KOPT-K1 (cell line): ENCODE measurements around the gene HMCN2.

ENCODE experiments used
- H3K27ac ChIP-seq: fragments of 200-600 bp; sonication (generic); 2 replicates; pipeline ENCODE4 v1.5.1; 2016; ENCODE audit warnings: antibody characterized with exemption, mild to moderate bottlenecking, low read depth, low read length; ENCODE audit not compliant: poor library complexity, severe bottlenecking
- H3K36me3 ChIP-seq: fragments of 200-600 bp; sonication (generic); 2 replicates; pipeline ENCODE4 v1.5.1; 2017; ENCODE audit warnings: antibody characterized with exemption, mild to moderate bottlenecking, low read length, moderate library complexity; ENCODE audit not compliant: insufficient read depth
- H3K9me3 ChIP-seq: fragments of 200-600 bp; sonication (generic); 2 replicates; pipeline ENCODE4 v1.5.1; 2017; ENCODE audit warnings: antibody characterized with exemption, low read length, mild to moderate bottlenecking; ENCODE audit not compliant: insufficient read depth, poor library complexity, severe bottlenecking

Gene HMCN2

DNA sequence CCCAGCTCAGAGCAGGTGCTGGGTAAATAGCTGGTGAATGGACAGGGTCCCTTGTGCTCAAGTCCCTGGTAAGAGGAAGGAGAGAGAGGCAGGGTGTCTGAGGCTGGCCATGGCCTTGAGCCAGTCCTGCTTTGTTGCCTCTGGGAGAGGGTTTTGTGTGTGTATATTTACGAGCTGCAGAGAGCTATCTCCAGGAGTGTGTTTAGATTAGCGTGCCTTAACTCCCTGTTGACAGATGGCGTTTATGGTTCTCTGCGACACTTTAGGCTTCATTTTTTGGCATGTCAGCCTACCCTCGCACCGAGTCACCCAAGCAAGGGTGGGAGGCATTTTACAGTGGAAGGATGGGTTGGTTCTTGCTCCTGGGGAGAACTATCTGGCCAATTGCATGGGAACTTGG is 22.2 kb downstream of the HMCN2 start:
- no peak overlapping the region for H3K27ac ChIP-seq

DNA sequence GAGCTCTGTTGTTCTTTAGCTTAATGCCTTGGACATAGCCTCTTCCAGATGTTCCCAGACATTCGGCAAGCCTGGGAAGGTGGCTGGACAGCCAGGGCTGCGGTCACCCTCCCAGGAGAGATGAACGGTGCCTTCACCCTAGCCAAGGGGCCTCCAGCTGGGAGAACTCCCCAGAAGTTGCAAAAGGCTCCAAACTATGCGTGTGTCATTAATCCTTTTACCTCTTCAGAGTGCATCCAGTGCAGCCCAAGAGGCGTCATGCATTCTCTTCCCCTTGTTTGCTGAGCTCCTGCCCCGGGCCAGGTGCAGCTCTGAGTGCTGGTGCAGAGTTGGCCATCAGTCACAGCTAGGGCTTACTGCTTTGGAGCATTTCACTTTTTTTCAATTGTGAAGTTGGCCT is 22.8 kb downstream of the HMCN2 start:
- Histone ChIP-seq H3K27ac (no peak overlapping the region), H3K9me3 (no peaks in the 10 kb centered on the region), H3K36me3 (no peaks in the 10 kb centered on the region)

More for the DNA sequence above, 22.2 kb downstream of the HMCN2 start:
- H3K9me3 ChIP-seq, result no peaks in the 10 kb centered on the region
- no peaks in the 10 kb centered on the region for H3K36me3 ChIP-seq

DNA sequence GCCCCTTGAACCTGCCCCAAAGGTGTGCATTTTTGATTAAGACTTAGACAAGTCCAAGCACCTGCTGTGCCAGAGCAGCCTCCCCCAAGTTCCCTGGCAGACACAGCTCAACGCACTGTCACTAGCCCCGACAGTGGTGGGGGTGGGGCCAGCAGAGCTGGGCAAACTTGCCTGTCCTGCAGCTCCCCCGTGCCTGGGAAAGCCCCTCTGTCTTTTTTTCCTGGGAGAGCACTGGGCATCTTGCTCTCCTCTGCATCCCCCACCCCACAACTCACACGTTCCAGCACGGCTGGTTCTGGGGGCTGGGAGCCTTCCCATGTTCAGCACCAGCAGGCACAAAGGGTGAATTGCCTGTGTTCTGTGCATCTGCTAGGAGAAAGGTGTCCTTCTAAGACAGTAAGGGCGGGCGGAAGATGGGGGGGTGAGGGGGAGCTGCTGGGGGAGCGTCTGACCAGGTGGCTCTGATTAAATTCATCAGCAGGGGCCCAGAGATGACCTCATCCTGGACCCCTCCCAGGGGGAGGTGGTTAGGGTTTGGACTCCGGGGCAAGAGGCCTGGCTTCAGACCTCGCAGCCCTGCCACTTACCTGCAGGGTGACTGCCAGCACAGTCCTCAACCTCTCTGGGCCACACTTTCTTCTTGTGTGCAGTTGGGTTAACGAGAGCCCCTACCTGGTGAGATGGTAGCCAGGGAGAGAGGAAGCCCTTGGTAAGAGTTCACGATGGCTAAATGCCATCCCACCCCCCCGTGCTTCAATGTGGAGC is 23.5 kb downstream of the HMCN2 start:
- no peaks in the 10 kb centered on the region for H3K9me3 ChIP-seq
- H3K27ac ChIP-seq, result no peak overlapping the region
- no peaks in the 10 kb centered on the region for H3K36me3 ChIP-seq

DNA sequence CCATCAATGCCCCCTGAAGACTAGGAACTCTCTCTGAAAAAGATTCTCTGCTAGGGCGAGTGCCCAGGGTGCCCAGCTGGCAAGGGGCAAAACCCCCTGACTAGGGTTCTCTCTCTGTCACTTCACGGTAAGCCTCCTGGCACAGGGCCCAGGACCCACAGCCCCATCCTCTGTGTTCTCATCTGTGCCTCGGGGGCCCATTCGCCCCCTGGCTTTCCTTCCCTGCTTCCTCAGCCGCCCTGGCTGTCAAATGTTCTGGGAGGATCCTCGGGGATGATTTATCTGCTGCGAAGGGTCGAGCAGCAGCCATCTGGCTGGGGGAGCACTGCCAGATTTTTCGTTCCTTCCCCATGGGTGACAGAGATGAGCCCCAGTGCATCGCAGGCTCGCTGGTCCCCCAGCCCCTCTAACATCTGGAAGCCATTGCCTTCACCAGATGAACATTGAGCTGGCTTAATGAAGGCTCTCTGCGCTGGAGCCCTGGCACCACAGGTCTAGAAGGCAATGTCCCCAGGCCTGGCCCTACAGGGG is 24.2 kb downstream of the HMCN2 start:
- no peaks in the 10 kb centered on the region for H3K36me3 ChIP-seq
- H3K27ac ChIP-seq, result no peak overlapping the region
- H3K9me3 ChIP-seq, result no peaks in the 10 kb centered on the region

DNA sequence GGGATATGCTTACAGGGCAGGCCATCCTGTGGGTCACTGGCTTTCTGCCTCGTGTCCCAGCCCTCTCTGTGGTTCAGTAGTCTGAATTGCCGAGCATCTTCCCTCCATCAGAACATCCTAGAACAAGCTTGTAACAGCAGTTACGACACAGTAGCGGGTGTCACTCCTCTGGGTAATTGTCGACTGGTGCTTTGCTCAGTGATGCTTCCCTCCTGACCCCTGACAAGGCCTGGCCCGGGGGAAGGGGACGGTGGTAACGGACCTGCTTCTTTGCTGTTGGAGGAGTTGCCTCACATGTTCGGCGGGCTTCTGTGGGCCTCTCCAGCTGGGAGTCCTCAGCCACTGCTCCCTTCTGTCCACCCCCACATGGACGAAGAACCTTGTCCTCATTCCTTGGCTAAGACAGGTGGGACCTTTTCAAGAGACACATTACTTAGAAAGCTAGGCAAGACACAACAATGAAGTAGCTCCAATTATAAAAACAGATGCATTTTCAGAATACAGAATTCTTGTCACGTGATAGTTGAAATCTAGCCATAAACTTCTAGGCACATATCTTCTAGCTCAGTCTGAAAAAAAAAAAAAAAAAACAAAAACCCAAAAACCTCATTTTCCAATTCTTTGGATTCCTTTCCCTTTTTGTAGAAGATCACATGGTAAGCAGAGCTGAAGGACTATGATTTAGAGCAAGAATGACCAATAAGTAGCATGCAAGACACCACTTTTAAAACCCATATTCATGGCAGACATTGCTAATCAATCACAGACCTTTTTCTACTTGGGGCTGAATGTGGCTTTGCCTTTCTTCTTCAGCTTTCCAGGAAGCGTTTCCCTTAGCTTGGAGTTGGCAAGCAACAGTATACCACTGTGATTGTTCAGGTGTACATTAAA is 25.0 kb downstream of the HMCN2 start:
- Histone ChIP-seq H3K36me3 (no peaks in the 10 kb centered on the region), H3K27ac (no peak overlapping the region), H3K9me3 (no peaks in the 10 kb centered on the region)

DNA sequence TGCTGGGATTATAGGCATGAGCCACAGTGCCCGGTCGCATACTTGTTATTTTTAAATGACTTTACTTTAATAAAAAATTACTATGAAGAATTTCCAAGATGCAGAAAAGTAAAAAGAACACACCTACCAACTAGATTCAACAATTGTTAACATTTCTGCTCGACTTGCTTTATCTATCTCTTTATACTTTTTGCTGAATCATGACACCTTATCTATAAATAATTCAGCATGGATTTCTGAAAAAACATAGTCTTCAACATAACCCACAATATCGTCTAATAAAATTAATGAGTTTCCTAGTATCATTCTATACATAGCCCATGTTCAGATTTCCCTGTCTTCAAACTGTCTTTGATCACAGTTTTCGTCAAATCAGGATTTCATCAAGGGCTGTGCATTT is 25.9 kb downstream of the HMCN2 start:
- no peaks in the 10 kb centered on the region for H3K9me3 ChIP-seq
- no peak overlapping the region for H3K27ac ChIP-seq
- no peaks in the 10 kb centered on the region for H3K36me3 ChIP-seq

DNA sequence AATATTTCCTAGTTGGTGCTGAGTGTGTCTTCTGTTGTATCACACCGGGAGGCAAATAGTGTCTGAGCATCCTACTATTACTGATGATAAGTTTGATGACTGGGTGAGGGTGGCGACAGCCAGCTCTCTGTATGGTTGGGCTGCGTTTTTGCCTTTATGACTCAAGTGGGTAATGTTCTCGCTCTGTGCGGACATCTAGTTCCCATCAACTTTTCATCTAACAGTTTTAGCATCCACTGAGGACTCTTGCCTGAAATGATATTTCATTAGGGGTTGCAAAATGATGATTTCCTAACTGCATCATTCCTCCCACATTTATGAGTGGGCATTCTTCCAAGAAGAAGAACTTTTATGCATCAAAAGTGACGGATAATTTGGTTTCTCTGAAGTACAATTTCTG is 26.5 kb downstream of the HMCN2 start:
- H3K27ac ChIP-seq, result no peak overlapping the region
- H3K36me3 ChIP-seq, result no peaks in the 10 kb centered on the region
- no peaks in the 10 kb centered on the region for H3K9me3 ChIP-seq

DNA sequence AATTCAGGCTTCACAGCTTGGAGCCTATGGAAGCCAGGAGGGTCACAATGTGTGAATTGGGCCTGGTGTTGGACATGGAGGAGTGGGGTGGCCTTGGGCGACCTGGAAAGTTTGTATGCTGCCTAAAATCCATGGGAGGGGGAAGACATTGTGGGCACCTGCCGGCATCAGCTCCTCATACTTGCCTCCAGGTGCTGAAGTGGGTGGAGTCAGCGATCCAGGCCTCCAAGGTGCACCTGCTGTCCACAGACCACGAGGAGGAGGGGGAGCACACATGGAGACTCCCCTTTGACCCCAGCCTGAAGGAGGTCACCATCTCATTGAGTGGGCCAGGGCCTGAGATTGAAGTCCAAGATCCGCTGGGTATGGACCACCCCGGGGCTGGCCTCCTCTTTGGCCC is 29.1 kb downstream of the HMCN2 start:
- no peak overlapping the region for H3K27ac ChIP-seq
- H3K9me3 ChIP-seq, result no peaks in the 10 kb centered on the region
- H3K36me3 ChIP-seq, result no peaks in the 10 kb centered on the region

DNA sequence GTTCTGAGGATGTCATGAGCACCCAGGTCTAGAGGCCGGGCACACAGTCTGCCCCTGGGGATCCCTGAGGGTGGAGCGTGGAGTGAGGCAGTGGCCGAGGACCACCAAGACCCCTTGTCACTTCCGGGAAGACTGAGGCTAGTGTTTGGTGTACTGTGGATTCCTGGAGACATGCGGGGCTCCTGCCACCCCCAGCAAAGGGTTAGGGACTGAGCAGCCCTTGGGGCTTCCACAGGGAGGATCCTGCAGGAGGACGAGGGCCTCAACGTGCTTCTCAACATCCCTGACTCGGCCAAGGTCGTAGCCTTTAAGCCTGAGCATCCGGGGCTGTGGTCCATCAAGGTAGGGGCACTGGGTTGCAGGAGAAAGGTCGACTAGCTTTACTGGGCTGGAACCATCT is 29.9 kb downstream of the HMCN2 start:
- Histone ChIP-seq H3K9me3 (no peaks in the 10 kb centered on the region), H3K36me3 (no peaks in the 10 kb centered on the region)

DNA sequence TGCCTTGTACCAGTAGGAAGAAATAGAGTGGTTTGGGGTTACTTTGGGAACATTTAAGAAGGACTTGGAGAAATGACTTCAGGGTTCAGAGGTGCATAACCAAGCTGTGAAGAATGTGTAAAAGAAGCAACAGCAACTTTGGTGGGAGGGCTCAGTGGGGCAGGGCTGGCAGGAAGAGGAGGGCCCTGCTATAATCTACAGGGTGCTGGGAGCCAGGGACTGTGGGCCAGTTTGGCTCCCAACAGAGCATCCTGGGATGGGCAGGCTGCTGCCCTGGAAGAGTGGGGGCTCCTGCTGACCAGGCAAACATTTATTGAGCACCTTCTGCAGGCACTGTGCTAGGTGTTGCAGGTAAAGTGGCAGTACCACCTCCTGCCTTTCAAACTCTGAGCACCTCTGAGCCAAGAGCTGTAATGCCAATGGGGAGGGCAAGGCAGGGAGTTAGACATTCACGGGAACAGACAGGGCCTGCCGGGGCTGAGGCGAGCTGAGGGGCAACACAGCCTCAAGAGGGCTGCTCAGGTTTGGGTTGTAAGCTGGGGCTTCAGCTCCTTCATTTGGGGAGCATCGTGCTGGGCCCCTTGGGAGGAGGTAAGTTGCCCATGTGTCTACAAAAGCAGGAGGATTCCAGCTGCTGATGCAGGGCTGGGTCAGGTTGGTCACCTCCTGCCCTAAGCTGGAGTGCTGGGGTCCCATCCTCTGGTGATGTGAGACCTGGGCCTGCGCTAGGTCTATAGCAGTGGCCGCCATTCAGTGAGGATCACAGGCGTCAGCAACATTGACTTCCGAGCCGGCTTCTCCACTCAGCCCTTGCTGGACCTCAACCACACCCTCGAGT is 30.6 kb downstream of the HMCN2 start:
- no peaks in the 10 kb centered on the region for H3K36me3 ChIP-seq
- H3K27ac ChIP-seq, result no peak overlapping the region

More for the DNA sequence above, 29.9 kb downstream of the HMCN2 start:
- no peak overlapping the region for H3K27ac ChIP-seq

DNA sequence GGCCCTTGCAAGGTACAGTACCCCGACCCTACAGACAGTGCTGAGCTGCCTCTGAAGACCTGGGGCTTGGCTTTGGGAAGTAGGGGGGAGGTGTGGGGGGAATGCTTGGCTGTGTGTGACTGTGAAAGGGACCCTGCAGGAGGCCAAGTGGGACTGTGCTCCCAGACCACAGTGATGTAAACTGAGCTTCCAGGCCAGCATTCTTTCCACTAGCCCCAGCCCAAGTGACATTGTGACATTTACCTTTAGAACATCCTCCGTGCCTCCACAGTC is 31.2 kb downstream of the HMCN2 start:
- no peaks in the 10 kb centered on the region for H3K36me3 ChIP-seq
- H3K27ac ChIP-seq, result no peak overlapping the region
- H3K9me3 ChIP-seq, result no peaks in the 10 kb centered on the region

More for the DNA sequence above, 30.6 kb downstream of the HMCN2 start:
- H3K9me3 ChIP-seq, result no peaks in the 10 kb centered on the region

DNA sequence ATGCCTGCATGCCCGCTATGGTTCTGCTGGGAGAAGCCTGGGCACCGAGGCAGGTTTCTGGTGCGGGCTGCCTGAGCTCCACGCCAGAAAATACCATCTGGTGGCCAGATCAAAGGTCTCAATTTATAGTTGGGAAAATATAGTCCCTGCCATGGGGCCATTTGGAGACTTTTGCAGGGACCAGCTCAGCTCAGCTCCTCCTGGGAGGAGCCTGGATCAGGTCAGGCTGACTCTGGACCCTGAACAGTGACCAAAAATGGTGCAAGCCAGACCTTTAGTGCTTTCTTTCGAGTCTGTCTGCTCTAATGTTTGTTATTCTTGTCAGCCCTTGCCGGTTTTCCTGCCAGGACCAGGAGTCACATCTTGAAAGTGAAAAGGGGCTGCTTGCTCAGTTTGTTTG is 31.8 kb downstream of the HMCN2 start:
- H3K9me3 ChIP-seq, result no peaks in the 10 kb centered on the region
- no peak overlapping the region for H3K27ac ChIP-seq
- H3K36me3 ChIP-seq, result no peaks in the 10 kb centered on the region

DNA sequence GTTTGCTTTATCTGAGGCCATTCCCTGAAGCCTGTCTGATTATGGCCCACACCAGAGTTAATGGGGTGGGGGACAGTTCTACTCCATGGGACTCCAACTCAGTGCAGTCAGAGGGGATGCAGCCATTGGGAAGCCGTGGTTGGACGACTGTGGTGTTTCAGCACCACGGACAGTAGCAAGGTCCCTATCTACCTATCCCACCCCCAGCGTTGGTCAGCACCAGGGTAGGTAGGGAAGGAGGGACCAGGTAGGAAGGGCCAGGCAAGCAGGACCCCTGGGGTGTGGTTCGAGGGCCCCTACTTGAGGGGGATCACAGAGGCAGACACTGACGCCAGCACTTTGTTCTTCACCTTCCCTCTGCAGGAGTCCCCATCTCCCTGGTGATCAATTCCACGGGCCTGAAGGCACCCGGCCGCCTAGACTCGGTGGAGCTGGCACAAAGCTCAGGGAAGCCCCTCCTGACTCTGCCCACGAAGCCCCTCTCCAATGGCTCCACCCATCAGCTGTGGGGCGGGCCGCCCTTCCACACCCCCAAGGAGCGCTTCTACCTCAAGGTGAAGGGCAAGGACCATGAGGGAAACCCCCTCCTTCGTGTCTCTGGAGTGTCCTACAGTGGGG is 33.2 kb downstream of the HMCN2 start:
- no peak overlapping the region for H3K27ac ChIP-seq
- H3K36me3 ChIP-seq, result no peaks in the 10 kb centered on the region
- H3K9me3 ChIP-seq, result no peaks in the 10 kb centered on the region

DNA sequence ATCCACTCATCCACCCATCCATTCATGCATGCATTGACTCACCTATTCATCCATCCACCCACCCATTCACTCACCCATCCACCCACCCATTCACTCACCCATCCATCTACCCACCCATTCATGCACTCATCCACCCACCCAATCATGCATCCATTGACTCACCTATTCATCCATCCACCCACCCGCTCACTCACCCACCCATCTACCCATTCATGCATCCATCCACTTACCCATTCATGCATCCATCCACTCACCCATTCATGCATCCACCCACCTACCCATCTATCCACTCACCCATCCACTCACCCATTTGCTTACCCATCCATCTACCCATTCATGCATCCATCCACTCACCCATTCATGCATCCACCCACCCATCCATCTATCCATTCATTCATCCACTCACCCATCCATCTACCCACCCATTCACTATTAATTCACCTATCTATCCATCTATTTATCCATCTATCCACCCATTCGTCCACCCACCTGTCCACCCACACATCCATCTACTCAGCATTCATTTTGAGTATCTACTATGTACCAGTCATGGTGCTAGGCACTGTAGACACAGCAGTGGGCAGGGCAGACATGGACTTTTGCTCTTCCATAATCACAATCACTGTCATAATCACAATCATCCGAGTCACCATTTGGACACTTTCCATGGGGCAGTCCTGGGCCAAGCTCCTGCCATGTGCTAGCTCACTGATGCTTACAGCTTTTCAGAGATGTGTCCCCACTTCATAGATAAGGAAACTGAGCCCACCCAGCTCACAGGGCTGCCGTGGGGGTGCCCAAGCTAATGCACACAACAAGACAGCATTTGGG is 34.4 kb downstream of the HMCN2 start:
- H3K27ac ChIP-seq, result no peak overlapping the region
- no peaks in the 10 kb centered on the region for H3K36me3 ChIP-seq
- H3K9me3 ChIP-seq, result no peaks in the 10 kb centered on the region
